GM12878 (cell line): ENCODE results near the gene FBXW7. TPM values are rescaled to one million over a fixed set of nuclear protein-coding genes. Genes with fewer than 3 reads are reported as not detected.

Experiments used
- ATAC-seq: fragments of 200-7000 bp; cut with Tn5 transposase; 3 replicates; pipeline ENCODE4 v1.9.1; 2020; ENCODE audit warnings: mild to moderate bottlenecking, moderate library complexity
- BruUV-seq: library from RNA; stranded (reverse); fragments of 400-500 nt; replicated peaks from 2 replicates; lab custom pipeline; 2021; lab: Mats Ljungman, UMichigan
- CTCF ChIA-PET: fragments of 300-600 bp; sonication (Branson Sonifier 250); formaldehyde crosslinking; extraction: SDS; loops from one replicate; lab custom pipeline; 2021; ENCODE audit warnings: inconsistent platforms; lab: Yijun Ruan, JAX
- POLR2A ChIA-PET: fragments of 350-600 bp; formaldehyde crosslinking; extraction: SDS; loops from one replicate; lab custom pipeline; 2021; ENCODE audit warnings: inconsistent platforms; lab: Charles Lee
- RAD21 ChIA-PET: fragments of 300-600 bp; sonication (Branson Sonifier 250); formaldehyde crosslinking; loops from one replicate; lab custom pipeline; 2023; ENCODE audit warnings: antibody characterized with exemption; ENCODE audit not compliant: unreplicated experiment; lab: Charles Lee
- SMC1A ChIA-PET: fragments of 300-600 bp; sonication (Branson Sonifier 250); formaldehyde crosslinking; loops from one replicate; lab custom pipeline; 2023; ENCODE audit not compliant: unreplicated experiment, uncharacterized antibody; lab: Charles Lee
- DNase-seq: peaks from one replicate; pipeline ENCODE4 v3.0.0-alpha.2; 2011; ENCODE audit warnings: low read depth, low spot score
- FAIRE-seq: peaks from 3 replicates; lab custom pipeline; 2011; peaks lifted over from hg19 to GRCh38; lab: Jason Lieb, UNC
- H2AFZ ChIP-seq: 2 replicates; pipeline ENCODE4 v1.6.0; 2011; ENCODE audit warnings: low read depth, low read length, control low read depth; ENCODE audit not compliant: control insufficient read depth
- H3K27ac ChIP-seq: 2 replicates; pipeline ENCODE4 v1.5.1; 2011; ENCODE audit warnings: control low read depth; ENCODE audit not compliant: control insufficient read depth, insufficient read depth
- H3K27me3 ChIP-seq, 2 experiments: replicated peaks in 1 of 2; 2 replicates each; pipeline versions ENCODE4 v1.6.0 to v1.6.1; 2011; ENCODE audit warnings: low read length in 1 of 2; ENCODE audit not compliant: control insufficient read depth in 2 of 2, insufficient read depth in 2 of 2
- H3K36me3 ChIP-seq, 2 experiments: 2 replicates each; pipeline ENCODE4 v1.5.1; 2011; ENCODE audit warnings: low read length in 1 of 2; ENCODE audit not compliant: control insufficient read depth in 2 of 2, insufficient read depth in 2 of 2
- H3K4me1 ChIP-seq: 2 replicates; pipeline ENCODE4 v1.6.1; 2011; ENCODE audit warnings: mild to moderate bottlenecking, low read length, moderate library complexity, mixed read lengths; ENCODE audit not compliant: control insufficient read depth, insufficient read depth
- H3K4me2 ChIP-seq: 2 replicates; pipeline ENCODE4 v1.6.0; 2011; ENCODE audit warnings: control low read depth; ENCODE audit not compliant: control insufficient read depth, insufficient read depth
- H3K4me3 ChIP-seq: fragments of 200-600 bp; sonication (generic); 2 replicates; pipeline ENCODE4 v1.5.1; 2016
- H3K79me2 ChIP-seq: 2 replicates; pipeline ENCODE4 v1.6.0; 2011; ENCODE audit warnings: low read length; ENCODE audit not compliant: control insufficient read depth, insufficient read depth
- H3K9ac ChIP-seq: 2 replicates; pipeline ENCODE4 v1.8.0; 2011; ENCODE audit warnings: low read length, control low read depth, mixed read lengths; ENCODE audit not compliant: control insufficient read depth, insufficient read depth
- H3K9me3 ChIP-seq: replicated peaks from 3 replicates; pipeline ENCODE4 v1.5.1; 2011; ENCODE audit warnings: mild to moderate bottlenecking, low read length; ENCODE audit not compliant: control insufficient read depth, insufficient read depth
- H4K20me1 ChIP-seq: 2 replicates; pipeline ENCODE4 v1.6.0; 2011; ENCODE audit not compliant: control insufficient read depth, insufficient read depth
- BMI1 ChIP-seq: fragments of 450-650 bp; IDR thresholded peaks from 2 replicates; pipeline ENCODE4 v1.6.1; 2016; ENCODE audit warnings: mild to moderate bottlenecking, moderate library complexity, borderline replicate concordance
- GATAD2B ChIP-seq: fragments of 450-650 bp; conservative IDR thresholded peaks from 2 replicates; pipeline ENCODE4 v1.6.1; 2017; ENCODE audit warnings: low read depth, mild to moderate bottlenecking, moderate library complexity
- HDAC2 ChIP-seq: fragments of 200-600 bp; sonication (generic); IDR thresholded peaks from 2 replicates; pipeline ENCODE4 v1.6.1; 2017
- POU2F2 ChIP-seq: IDR thresholded peaks from 3 replicates; pipeline ENCODE4 v1.6.1; 2011; ENCODE audit warnings: low read depth, mild to moderate bottlenecking, low read length, borderline replicate concordance
- REST ChIP-seq: IDR thresholded peaks from 2 replicates; pipeline ENCODE4 v1.6.1; 2012; ENCODE audit warnings: mild to moderate bottlenecking, low read depth, low read length
- SUPT20H ChIP-seq: IDR thresholded peaks from 2 replicates; pipeline ENCODE4 v1.6.1; 2011; ENCODE audit warnings: low read depth, mild to moderate bottlenecking, low read length, moderate library complexity, borderline replicate concordance; ENCODE audit not compliant: control insufficient read depth
- ZBED1 ChIP-seq: IDR thresholded peaks from 2 replicates; pipeline ENCODE4 v1.6.1; 2016; ENCODE audit warnings: borderline replicate concordance
- ZZZ3 ChIP-seq: IDR thresholded peaks from 2 replicates; pipeline ENCODE4 v1.6.1; 2011; ENCODE audit warnings: low read depth; ENCODE audit not compliant: control insufficient read depth, insufficient read length
- WGBS: methylation state at CpG from one replicate; pipeline ENCODE4 v1.1.6; 2016; ENCODE audit warnings: low lambda C conversion rate; ENCODE audit not compliant: insufficient replicate concordance, insufficient coverage; ENCODE audit errors: missing lambda C conversion rate; 5-methylcytosine and 5-hydroxymethylcytosine counted together
- in situ Hi-C: fragments of 300-500 bp; cut with MboI; formaldehyde crosslinking; loops from 9 replicates; pipeline ENCODE4 v1.14.3; 2018; ENCODE audit warnings: mixed read lengths
- intact Hi-C: fragments of 100-400 bp; cut with micrococcal nuclease; formaldehyde crosslinking; loops from one replicate; pipeline ENCODE4 v1.14.2; 2022; ENCODE audit not compliant: unreplicated experiment
- polyA plus RNA-seq, 11 experiments: library from polyadenylated mRNA; depleted of rRNA in 4 of 11; unstranded in 6 of 11; stranded (reverse) in 5 of 11; fragments of >200 nt; fragmentation: Nextera tagmentation in 4 of 11; fragmentation: Illumina TruSeq in 1 of 11; extraction: Ambion mirVana in 4 of 11; extraction: Trizol in 1 of 11; gene quantifications; 1 replicate in 1 of 11; 2 replicates in 10 of 11; pipeline versions ENCODE4 v1.2.1 to v1.2.3, GENCODE V29; 2011 to 2016; ENCODE audit warnings: inconsistent platforms in 2 of 11, missing spikeins in 2 of 11, low read depth in 1 of 11
- total RNA-seq, 4 experiments: library from RNA; depleted of rRNA in 3 of 4; stranded (reverse); fragments of >200 nt in 3 of 4; fragmentation: Illumina TruSeq in 1 of 4; extraction: Trizol in 1 of 4; gene quantifications; 2 replicates each; pipeline versions ENCODE4 v1.2.1 to v1.2.3, GENCODE V29; 2013 to 2021
- TF ChIP-seq, protein P1 (sequence below): fragments of 450-650 bp; formaldehyde crosslinking; IDR thresholded peaks from 2 replicates; pipeline ENCODE4 v1.5.0; 2022; ENCODE audit warnings: mild to moderate bottlenecking, missing genetic modification characterization

Gene FBXW7
- total and polyA plus RNA-seq, 10 of the 15 experiments (the other 5 are each of a cell fraction or from before 2014, with no cell fraction given), result 35.8 to 118 (median 47.2) TPM

DNA sequence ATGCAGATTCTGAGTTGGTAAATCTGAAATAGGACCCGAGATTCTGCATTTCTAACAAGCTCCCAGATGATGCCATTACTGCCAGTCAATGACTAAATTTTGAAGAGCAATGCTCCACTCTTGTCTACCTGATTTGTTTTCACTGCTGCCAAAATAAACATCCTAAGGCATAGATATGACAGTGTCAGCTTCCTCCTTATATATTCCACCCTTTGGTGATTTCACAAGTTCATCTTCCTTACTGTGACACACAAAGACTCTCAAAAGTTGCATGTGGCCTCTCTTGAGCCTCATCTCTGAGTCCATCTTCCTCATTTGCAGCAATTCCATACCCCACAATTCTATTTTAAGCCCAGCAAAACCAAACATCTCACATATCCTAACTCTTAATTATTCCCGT, 110.9 kb downstream of the FBXW7 start:
- DNase-seq, result no peak
- H3K27me3 ChIP-seq, result no peaks in the 10 kb centered on the region
- 50% methylated on average over 2 of the region's 2 CpGs for WGBS
- no peak overlapping the region for H2AFZ ChIP-seq
- in situ Hi-C loops (no loop called here), intact Hi-C loops (no loop called here)
- TF ChIP-seq ZZZ3 (no peak), ZBED1 (no peak), SUPT20H (no peak), HDAC2 (no peak), POU2F2 (no peak), GATAD2B (no peak), REST (no peak), BMI1 (no peak)
- TF ChIP-seq, protein P1, sequence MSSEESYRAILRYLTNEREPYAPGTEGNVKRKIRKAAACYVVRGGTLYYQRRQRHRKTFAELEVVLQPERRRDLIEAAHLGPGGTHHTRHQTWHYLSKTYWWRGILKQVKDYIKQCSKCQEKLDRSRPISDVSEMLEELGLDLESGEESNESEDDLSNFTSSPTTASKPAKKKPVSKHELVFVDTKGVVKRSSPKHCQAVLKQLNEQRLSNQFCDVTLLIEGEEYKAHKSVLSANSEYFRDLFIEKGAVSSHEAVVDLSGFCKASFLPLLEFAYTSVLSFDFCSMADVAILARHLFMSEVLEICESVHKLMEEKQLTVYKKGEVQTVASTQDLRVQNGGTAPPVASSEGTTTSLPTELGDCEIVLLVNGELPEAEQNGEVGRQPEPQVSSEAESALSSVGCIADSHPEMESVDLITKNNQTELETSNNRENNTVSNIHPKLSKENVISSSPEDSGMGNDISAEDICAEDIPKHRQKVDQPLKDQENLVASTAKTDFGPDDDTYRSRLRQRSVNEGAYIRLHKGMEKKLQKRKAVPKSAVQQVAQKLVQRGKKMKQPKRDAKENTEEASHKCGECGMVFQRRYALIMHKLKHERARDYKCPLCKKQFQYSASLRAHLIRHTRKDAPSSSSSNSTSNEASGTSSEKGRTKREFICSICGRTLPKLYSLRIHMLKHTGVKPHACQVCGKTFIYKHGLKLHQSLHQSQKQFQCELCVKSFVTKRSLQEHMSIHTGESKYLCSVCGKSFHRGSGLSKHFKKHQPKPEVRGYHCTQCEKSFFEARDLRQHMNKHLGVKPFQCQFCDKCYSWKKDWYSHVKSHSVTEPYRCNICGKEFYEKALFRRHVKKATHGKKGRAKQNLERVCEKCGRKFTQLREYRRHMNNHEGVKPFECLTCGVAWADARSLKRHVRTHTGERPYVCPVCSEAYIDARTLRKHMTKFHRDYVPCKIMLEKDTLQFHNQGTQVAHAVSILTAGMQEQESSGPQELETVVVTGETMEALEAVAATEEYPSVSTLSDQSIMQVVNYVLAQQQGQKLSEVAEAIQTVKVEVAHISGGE, result no peak
- no peak overlapping the region for H3K4me2 ChIP-seq
- H3K4me1 ChIP-seq, result no peaks in the 10 kb centered on the region
- POLR2A ChIA-PET, result no interaction called here
- no peak for ATAC-seq
- SMC1A ChIA-PET, result interaction anchor here (0.7 to 1.3 kb wide), 3 partner anchors 9 to 11 kb away, joined by 3 to 5 read pairs (median 3); no protein-coding TSS in a partner anchor
- H4K20me1 ChIP-seq, result no peaks in the 10 kb centered on the region
- no TSS peak for BruUV-seq
- CTCF ChIA-PET, result interaction anchor here (0.6 to 1.3 kb wide), 5 partner anchors 10 to 703 kb away, joined by 3 to 5 read pairs (median 4); no protein-coding TSS in a partner anchor
- H3K4me3 ChIP-seq, result no peak overlapping the region
- FAIRE-seq, result no peak
- peaks cover 14% of the 10 kb centered on the region for H3K79me2 ChIP-seq
- H3K9ac ChIP-seq, result no peak overlapping the region
- H3K27ac ChIP-seq, result no peak overlapping the region
- H3K9me3 ChIP-seq, result no peaks in the 10 kb centered on the region
- H3K36me3 ChIP-seq, result peaks cover 0 to 23% of the 10 kb centered on the region in 2 experiments; a peak in 3 of 4 replicates
- RAD21 ChIA-PET, result interaction anchor here (2.1 kb wide), 1 partner anchor 11 kb away, joined by 5 read pairs; no protein-coding TSS in a partner anchor
